ENCODE results near the gene RNF217. TPM values are rescaled to one million over a fixed set of nuclear protein-coding genes. Genes with fewer than 3 reads are reported as not detected.

Gene RNF217
- total RNA-seq, 4 donors from 2014 or later, result 4.5 to 15.5 (median 12.4) TPM

DNA sequence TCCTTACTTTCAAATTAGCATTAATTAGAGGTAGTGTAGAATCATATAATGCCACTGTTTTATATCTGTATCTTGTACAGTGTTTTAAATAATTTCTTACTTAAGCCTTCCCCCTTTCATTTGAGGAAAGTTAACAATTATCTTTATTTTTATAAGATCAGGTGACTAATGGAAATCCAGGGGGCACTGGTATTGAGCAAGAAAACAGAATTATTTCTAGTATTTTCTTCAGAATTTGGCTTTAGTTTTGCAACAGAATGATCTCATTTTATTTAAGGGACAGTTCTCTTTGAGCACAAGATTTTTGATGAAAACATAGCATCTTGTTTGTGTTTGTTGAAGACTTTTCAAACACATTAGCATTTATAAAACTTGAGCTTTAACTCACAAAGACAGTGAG is 55.9 kb downstream of the RNF217 start:
- DNase-seq (no peak), ATAC-seq (no peak)
- Histone ChIP-seq H3K4me3 (no peak overlapping the region), H3K27me3 (no peaks in the 10 kb centered on the region), H3K36me3 (no peaks in the 10 kb centered on the region), H3K4me1 (peaks cover 16 to 30% of the 10 kb centered on the region in 2 donors), H3K9me3 (no peaks in the 10 kb centered on the region), H3K27ac (no peak overlapping the region)
- TF ChIP-seq POLR2A (IDR thresholded peaks at IDR 0.05), result no peak
- TF ChIP-seq, protein P1, sequence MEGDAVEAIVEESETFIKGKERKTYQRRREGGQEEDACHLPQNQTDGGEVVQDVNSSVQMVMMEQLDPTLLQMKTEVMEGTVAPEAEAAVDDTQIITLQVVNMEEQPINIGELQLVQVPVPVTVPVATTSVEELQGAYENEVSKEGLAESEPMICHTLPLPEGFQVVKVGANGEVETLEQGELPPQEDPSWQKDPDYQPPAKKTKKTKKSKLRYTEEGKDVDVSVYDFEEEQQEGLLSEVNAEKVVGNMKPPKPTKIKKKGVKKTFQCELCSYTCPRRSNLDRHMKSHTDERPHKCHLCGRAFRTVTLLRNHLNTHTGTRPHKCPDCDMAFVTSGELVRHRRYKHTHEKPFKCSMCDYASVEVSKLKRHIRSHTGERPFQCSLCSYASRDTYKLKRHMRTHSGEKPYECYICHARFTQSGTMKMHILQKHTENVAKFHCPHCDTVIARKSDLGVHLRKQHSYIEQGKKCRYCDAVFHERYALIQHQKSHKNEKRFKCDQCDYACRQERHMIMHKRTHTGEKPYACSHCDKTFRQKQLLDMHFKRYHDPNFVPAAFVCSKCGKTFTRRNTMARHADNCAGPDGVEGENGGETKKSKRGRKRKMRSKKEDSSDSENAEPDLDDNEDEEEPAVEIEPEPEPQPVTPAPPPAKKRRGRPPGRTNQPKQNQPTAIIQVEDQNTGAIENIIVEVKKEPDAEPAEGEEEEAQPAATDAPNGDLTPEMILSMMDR (IDR thresholded peaks at IDR 0.05 in 4 of 5, conservative IDR thresholded peaks at IDR 0.05 in 1 of 5), result no peak
- in situ Hi-C loops (cut with MboI; ENCODE audit: low sequenced_read_pairs in 4 of 4), result no loop called here
- intact Hi-C loops (cut with DNase I; ENCODE audit: low total_unique reads), result no loop called here

DNA sequence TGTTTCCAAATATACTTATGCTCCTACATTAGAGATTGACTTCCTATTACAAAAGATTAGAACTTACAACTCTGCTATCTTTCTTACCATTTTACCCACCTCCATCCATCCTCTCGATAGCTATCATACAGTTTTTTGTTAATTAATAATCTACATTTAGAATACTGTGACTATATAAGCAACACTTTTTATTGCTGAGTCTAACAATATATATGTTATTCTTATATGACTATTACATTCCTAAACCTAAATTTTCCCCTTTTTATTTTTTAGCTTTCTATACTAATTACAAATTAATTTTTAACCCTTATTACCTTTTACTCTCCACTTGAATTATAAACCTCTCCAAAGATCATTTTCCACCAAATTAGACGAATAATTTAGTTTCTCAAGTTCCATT is 57.0 kb downstream of the RNF217 start:
- no peak for TF ChIP-seq POLR2A (IDR thresholded peaks at IDR 0.05)
- TF ChIP-seq, protein P1 (IDR thresholded peaks at IDR 0.05 in 4 of 5, conservative IDR thresholded peaks at IDR 0.05 in 1 of 5), result no peak
- DNase-seq (no peak), ATAC-seq (no peak)
- no peaks in the 10 kb centered on the region for H3K9me3 ChIP-seq
- in situ Hi-C loops (cut with MboI; ENCODE audit: low sequenced_read_pairs in 4 of 4) (no loop called here), intact Hi-C loops (cut with DNase I; ENCODE audit: low total_unique reads) (no loop called here)
- H3K27ac ChIP-seq, result no peak overlapping the region
- H3K4me3 ChIP-seq, result no peak overlapping the region
- H3K27me3 ChIP-seq, result no peaks in the 10 kb centered on the region
- peaks cover 16 to 30% of the 10 kb centered on the region in 2 donors for H3K4me1 ChIP-seq
- H3K36me3 ChIP-seq, result no peaks in the 10 kb centered on the region

DNA sequence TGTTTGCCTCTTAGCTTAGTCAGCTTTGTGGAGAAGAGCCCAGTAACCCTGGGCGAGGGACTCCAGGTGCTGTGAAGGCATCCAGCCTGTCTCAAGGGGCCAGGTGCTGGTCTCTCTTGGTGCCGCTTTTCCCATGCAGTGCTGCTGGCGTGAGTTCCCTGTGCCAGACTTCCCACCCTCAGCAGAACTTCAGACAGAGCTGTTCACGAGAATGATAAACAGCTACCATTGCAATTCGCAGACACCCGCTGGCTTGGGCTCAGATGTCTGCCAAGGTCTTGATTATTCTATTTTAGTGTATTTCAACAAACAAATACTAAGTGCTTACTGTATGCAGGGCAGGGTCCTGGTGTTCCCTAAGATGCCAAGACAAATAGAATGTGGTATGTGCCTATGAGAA is 57.7 kb downstream of the RNF217 start:
- TF ChIP-seq, protein P1 (IDR thresholded peaks at IDR 0.05 in 4 of 5, conservative IDR thresholded peaks at IDR 0.05 in 1 of 5), result no peak
- no peak for TF ChIP-seq POLR2A (IDR thresholded peaks at IDR 0.05)
- H3K4me3 ChIP-seq, result no peak overlapping the region

DNA sequence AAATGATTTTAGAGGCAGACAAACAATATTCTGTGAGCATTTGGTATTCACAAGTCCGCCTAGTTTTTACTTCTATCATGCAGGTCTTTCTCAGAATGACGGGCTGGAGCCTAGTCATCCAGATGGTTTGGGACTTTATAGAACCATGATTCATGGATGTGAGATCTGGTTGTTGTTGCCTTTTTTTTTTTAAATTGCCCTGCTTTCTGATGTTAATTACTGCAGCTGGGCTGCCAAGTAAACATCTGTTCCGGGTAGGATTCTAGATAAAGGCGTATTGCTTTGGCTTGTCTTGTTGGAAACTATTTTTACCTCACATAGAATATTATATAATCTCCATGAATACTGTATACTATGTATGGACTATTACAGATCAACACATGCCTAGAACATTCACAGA is 58.1 kb downstream of the RNF217 start:
- ATAC-seq, result no peak
- Histone ChIP-seq H3K4me1 (peaks cover 16 to 30% of the 10 kb centered on the region in 2 donors), H3K27me3 (no peaks in the 10 kb centered on the region), H3K9me3 (no peaks in the 10 kb centered on the region), H3K27ac (no peak overlapping the region), H3K36me3 (no peaks in the 10 kb centered on the region), H3K4me3 (no peak overlapping the region)
- in situ Hi-C loops (cut with MboI; ENCODE audit: low sequenced_read_pairs in 4 of 4), result no loop called here
- no peak for TF ChIP-seq POLR2A (IDR thresholded peaks at IDR 0.05)
- TF ChIP-seq, protein P1 (IDR thresholded peaks at IDR 0.05 in 4 of 5, conservative IDR thresholded peaks at IDR 0.05 in 1 of 5), result no peak
- no peak for DNase-seq
- intact Hi-C loops (cut with DNase I; ENCODE audit: low total_unique reads), result no loop called here

More for the DNA sequence above, 57.7 kb downstream of the RNF217 start:
- Histone ChIP-seq H3K27ac (no peak overlapping the region), H3K36me3 (no peaks in the 10 kb centered on the region), H3K9me3 (no peaks in the 10 kb centered on the region), H3K27me3 (no peaks in the 10 kb centered on the region), H3K4me1 (peaks cover 16 to 30% of the 10 kb centered on the region in 2 donors)
- ATAC-seq, result no peak
- in situ Hi-C loops (cut with MboI; ENCODE audit: low sequenced_read_pairs in 4 of 4), result no loop called here
- intact Hi-C loops (cut with DNase I; ENCODE audit: low total_unique reads), result no loop called here
- no peak for DNase-seq

DNA sequence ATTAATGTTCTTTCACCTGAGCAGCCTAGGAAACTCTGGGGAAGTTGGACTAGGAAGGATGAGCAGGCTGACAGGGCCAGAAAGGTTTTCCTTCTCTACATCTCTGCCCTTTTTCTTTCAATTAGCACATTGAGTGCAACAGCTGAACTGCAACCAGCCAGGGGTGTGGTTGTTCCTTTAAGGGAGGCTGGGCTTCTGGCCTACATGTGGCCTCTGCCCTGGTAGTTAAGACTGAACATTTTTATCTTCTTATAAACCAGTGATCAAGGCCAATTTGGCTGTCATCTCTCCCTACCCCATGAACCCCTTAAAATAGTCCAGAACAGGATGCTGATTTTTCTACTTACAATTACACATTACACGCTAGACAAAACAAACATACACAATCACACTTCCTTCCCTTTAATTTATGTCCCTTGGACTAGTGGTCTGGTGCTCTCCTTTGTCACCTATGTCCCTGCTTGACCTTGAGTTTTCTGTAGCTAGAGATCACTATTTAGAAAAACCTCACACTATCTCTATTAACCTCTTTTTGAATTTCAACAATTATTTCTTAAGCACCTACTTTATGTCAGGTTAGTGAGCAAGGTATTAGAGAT is 60.3 kb downstream of the RNF217 start:
- Histone ChIP-seq H3K27ac (no peak overlapping the region), H3K36me3 (no peaks in the 10 kb centered on the region), H3K27me3 (no peaks in the 10 kb centered on the region), H3K4me1 (peaks cover 16 to 30% of the 10 kb centered on the region in 2 donors), H3K9me3 (no peaks in the 10 kb centered on the region), H3K4me3 (no peak overlapping the region)
- intact Hi-C loops (cut with DNase I; ENCODE audit: low total_unique reads) (no loop called here), in situ Hi-C loops (cut with MboI; ENCODE audit: low sequenced_read_pairs in 4 of 4) (no loop called here)
- TF ChIP-seq, protein P1 (IDR thresholded peaks at IDR 0.05 in 4 of 5, conservative IDR thresholded peaks at IDR 0.05 in 1 of 5), result no peak
- TF ChIP-seq POLR2A (IDR thresholded peaks at IDR 0.05), result no peak
- no peak for DNase-seq
- ATAC-seq, result no peak
